Effector memory CD4-positive, alpha-beta T cell (primary cell): ENCODE measurements around the gene ROR2.

Experiments
- DNase-seq, 3 donors: peaks; one replicate each; pipeline ENCODE4 v3.0.0-alpha.2; 2020
- H3K27ac ChIP-seq: 2 replicates; pipeline ENCODE4 v1.7.0; 2013; ENCODE audit warnings: mild to moderate bottlenecking, low read length, moderate library complexity; ENCODE audit not compliant: insufficient read depth, poor library complexity, severe bottlenecking
- H3K27me3 ChIP-seq: replicated peaks from 2 replicates; pipeline ENCODE4 v1.7.0; 2013; ENCODE audit warnings: mild to moderate bottlenecking, low read length; ENCODE audit not compliant: insufficient read depth, control insufficient read depth, poor library complexity, severe bottlenecking
- H3K36me3 ChIP-seq: 2 replicates; pipeline ENCODE4 v1.7.0; 2013; ENCODE audit warnings: mild to moderate bottlenecking, low read length, moderate library complexity; ENCODE audit not compliant: control insufficient read depth, insufficient read depth
- H3K4me1 ChIP-seq: 2 replicates; pipeline ENCODE4 v1.7.0; 2013; ENCODE audit warnings: low read length, mild to moderate bottlenecking; ENCODE audit not compliant: control insufficient read depth, insufficient read depth, poor library complexity, severe bottlenecking
- H3K4me3 ChIP-seq: 2 replicates; pipeline ENCODE4 v1.7.0; 2013; ENCODE audit warnings: low read length, low read depth, mild to moderate bottlenecking; ENCODE audit not compliant: insufficient read depth, poor library complexity, severe bottlenecking
- H3K9me3 ChIP-seq: 2 replicates; pipeline ENCODE4 v1.7.0; 2013; ENCODE audit warnings: mild to moderate bottlenecking, low read length, moderate library complexity; ENCODE audit not compliant: control insufficient read depth

The ROR2 gene

GRCh38 chr9:91681461-91682305, 268.3 kb downstream of the ROR2 start:
- Histone ChIP-seq H3K4me3 (no peak overlapping the region), H3K27ac (no peak overlapping the region), H3K9me3 (no peaks in the 10 kb centered on the region), H3K4me1 (no peaks in the 10 kb centered on the region), H3K36me3 (no peaks in the 10 kb centered on the region), H3K27me3 (peaks cover 6% of the 10 kb centered on the region)
- peak in 2 of 3 donors; percentile 12 to 31 for DNase-seq

GRCh38 chr9:91680998-91681397, 269.0 kb downstream of the ROR2 start:
- Histone ChIP-seq H3K27ac (no peak overlapping the region), H3K27me3 (peaks cover 13% of the 10 kb centered on the region), H3K9me3 (no peaks in the 10 kb centered on the region), H3K4me3 (no peak overlapping the region), H3K36me3 (no peaks in the 10 kb centered on the region), H3K4me1 (no peaks in the 10 kb centered on the region)
- DNase-seq, result no peak

DNA sequence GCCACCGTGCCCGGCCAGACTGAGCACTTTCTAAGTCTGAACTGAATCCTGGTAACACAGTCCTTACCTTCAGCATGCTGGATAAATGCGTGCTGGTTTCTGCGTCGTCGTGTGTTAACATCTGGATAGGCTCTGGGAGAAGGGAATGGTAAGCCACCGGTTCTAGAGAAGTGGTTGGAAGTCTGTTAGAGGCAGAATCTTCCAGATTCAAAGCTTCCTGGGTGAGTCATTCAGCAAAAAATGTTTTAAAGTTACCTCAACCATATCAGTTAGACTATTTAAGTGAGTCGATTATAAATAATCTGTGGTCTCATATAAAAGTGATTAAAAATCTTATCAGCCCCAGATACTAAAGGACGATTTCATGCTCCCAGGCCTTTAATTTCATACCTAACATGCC, 269.9 kb downstream of the ROR2 start:
- Histone ChIP-seq H3K36me3 (no peaks in the 10 kb centered on the region), H3K9me3 (no peaks in the 10 kb centered on the region), H3K4me1 (no peaks in the 10 kb centered on the region), H3K27ac (no peak overlapping the region), H3K27me3 (peaks cover 15% of the 10 kb centered on the region), H3K4me3 (no peak overlapping the region)
- DNase-seq, result no peak

- Histone ChIP-seq H3K9me3 (no peaks in the 10 kb centered on the region), H3K4me1 (no peaks in the 10 kb centered on the region), H3K4me3 (no peak overlapping the region), H3K27ac (no peak overlapping the region), H3K36me3 (no peaks in the 10 kb centered on the region), H3K27me3 (peaks cover 15% of the 10 kb centered on the region)
- DNase-seq, result no peak
Measured at GRCh38 chr9:91678807-91679580, 271.0 kb downstream of the ROR2 start.

DNA sequence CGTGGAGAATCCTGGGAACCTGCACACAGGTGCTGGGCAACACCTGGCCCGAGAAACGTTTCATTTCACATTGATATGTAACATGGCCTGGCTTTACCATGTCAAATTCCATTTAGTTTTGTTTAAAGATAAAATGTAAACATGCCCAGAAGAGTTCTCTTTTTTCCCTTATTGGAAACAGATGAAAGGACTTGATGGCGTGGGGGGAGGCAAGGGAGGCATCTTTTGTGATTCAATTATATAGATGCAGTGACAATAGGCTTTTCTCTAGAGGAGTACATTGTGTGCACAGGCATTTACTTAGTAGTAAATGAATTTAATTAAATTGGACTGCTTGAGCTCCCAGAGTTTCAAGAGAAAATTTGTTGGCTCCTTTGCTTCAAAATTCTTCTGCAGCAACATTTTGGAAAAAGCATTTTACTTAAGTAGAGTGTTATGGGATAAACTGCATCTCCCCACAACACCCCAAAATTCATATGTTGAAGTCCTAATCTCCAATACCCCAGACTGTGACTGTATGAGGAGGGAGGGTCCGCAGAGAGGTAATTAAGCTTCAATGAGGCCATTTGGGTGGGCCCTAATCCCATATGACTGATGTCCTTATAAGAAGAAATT, 272.1 kb downstream of the ROR2 start:
- Histone ChIP-seq H3K36me3 (no peaks in the 10 kb centered on the region), H3K27ac (no peak overlapping the region), H3K27me3 (peaks cover 15% of the 10 kb centered on the region), H3K4me3 (no peak overlapping the region), H3K4me1 (no peaks in the 10 kb centered on the region), H3K9me3 (no peaks in the 10 kb centered on the region)
- no peak for DNase-seq

DNA sequence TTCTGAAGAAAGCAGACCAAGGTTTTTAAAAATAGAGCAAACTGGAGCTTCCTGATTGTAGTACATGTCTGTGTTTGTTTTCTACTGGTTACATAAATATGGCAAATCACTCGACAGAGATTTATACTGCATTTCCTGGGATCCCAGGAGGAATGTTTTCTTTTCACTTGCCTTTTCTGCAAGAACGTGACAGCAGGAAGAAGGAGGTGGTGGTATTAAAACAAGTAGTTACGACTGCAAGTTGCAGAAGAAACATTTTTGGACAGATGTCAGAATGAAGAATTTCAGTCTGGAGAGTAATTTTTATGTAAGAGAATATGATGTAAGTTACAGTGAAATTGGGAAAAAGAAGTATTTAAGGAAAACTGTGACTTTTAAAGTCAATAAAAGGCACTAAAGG, 272.7 kb downstream of the ROR2 start:
- H3K27ac ChIP-seq, result no peak overlapping the region
- H3K9me3 ChIP-seq, result no peaks in the 10 kb centered on the region
- H3K27me3 ChIP-seq, result peaks cover 15% of the 10 kb centered on the region
- no peaks in the 10 kb centered on the region for H3K4me1 ChIP-seq
- H3K4me3 ChIP-seq, result no peak overlapping the region
- H3K36me3 ChIP-seq, result no peaks in the 10 kb centered on the region
- no peak for DNase-seq

- Histone ChIP-seq H3K9me3 (no peaks in the 10 kb centered on the region), H3K4me3 (no peak overlapping the region), H3K4me1 (no peaks in the 10 kb centered on the region), H3K27me3 (peaks cover 15% of the 10 kb centered on the region), H3K27ac (no peak overlapping the region), H3K36me3 (no peaks in the 10 kb centered on the region)
- no peak for DNase-seq
Measured at GRCh38 chr9:91676046-91676445, 274.0 kb downstream of the ROR2 start.

DNA sequence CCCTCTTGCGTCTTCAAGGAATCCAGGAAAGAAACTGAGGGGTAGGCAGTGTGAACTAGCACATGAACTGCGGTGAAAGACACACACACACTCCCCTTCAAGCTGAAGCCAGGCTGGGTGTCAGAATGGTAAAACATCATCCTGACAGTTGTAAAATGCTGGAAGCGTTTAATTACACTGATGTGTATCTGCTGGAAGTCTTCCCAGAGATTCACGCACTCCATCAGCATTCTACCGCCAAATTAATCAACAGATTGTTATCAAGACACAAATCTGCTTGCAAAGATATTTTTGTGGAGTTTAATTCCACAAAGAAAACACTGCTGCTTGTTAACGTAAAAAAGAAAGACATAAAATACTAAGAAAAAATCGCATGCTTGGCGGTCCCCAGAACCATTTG, 285.4 kb downstream of the ROR2 start:
- Histone ChIP-seq H3K9me3 (no peaks in the 10 kb centered on the region), H3K4me3 (no peak overlapping the region)
- no peak for DNase-seq

GRCh38 chr9:91663858-91664257, 286.2 kb downstream of the ROR2 start:
- no peak for DNase-seq
- Histone ChIP-seq H3K4me1 (no peaks in the 10 kb centered on the region), H3K4me3 (no peak overlapping the region), H3K9me3 (no peaks in the 10 kb centered on the region), H3K27me3 (no peaks in the 10 kb centered on the region), H3K27ac (no peak overlapping the region), H3K36me3 (no peaks in the 10 kb centered on the region)

More for the DNA sequence above, 285.4 kb downstream of the ROR2 start:
- H3K27me3 ChIP-seq, result no peaks in the 10 kb centered on the region
- no peaks in the 10 kb centered on the region for H3K4me1 ChIP-seq
- H3K36me3 ChIP-seq, result no peaks in the 10 kb centered on the region
- H3K27ac ChIP-seq, result no peak overlapping the region

DNA sequence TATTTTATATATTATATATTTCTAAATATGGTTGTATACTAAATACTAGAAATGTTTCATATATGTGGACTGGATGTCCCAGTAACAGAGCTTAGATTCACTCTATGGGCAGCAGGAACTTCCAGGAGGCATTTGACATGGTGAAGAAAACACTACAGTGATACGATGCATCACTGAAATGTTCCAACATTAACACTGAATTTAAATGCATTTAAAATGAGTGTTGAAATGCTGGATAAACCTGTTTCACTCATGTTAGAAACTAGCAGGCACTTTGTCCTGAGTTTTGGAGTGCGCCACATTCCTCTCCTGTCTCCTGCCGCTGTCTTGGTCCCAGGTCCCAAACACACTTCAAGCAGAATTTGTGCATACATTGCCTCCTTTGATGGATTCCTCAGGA, 288.6 kb downstream of the ROR2 start:
- Histone ChIP-seq H3K4me3 (no peak overlapping the region), H3K27ac (no peak overlapping the region), H3K9me3 (no peaks in the 10 kb centered on the region), H3K27me3 (no peaks in the 10 kb centered on the region), H3K36me3 (no peaks in the 10 kb centered on the region), H3K4me1 (no peaks in the 10 kb centered on the region)
- DNase-seq, result no peak
